ENCODE data around the gene ATP6V0C. TPM values are rescaled to one million over a fixed set of nuclear protein-coding genes. Genes with fewer than 3 reads are reported as not detected.
A peak's percentile ranks its signal among the peaks of the same experiment; 100 is the strongest.

Gene ATP6V0C
- total and polyA plus RNA-seq, 2 donors (not counting 1 experiment from before 2014, with no cell fraction given): 118 to 176 TPM

- Histone ChIP-seq H3K27me3 (replicated peaks in 1 of 4; ENCODE audit: control extremely low read depth in 1 of 4, control insufficient read depth in 3 of 4, insufficient read depth in 4 of 4, low read length in 3 of 4) (no peaks in the 10 kb centered on the region), H3K4me1 (ENCODE audit: control insufficient read depth in 2 of 2, insufficient read depth in 2 of 2, low read length in 2 of 2) (peaks cover 81 to 89% of the 10 kb centered on the region in 2 donors), H3K9me3 (ENCODE audit: control extremely low read depth in 1 of 3, control insufficient read depth in 2 of 3, insufficient read depth in 1 of 3, low read length in 2 of 3) (no peaks in the 10 kb centered on the region), H3K4me3 (ENCODE audit: control extremely low read depth in 1 of 5, extremely low read depth in 1 of 5, insufficient read depth in 1 of 5, low read depth in 2 of 5, low read length in 4 of 5) (no peak overlapping the region), H3K4me2 (replicated peaks; ENCODE audit: low read depth, low read length, poor library complexity, severe bottlenecking) (peak overlapping the region; percentile 76), H4K20me1 (ENCODE audit: control insufficient read depth, insufficient read depth, low read length, poor library complexity, severe bottlenecking) (peaks cover 18% of the 10 kb centered on the region), H2AFZ (ENCODE audit: insufficient read depth, low read depth, low read length, poor library complexity, severe bottlenecking) (no peak overlapping the region), H3K27ac (ENCODE audit: low read length in 2 of 2) (peak overlapping the region in 1 of 2 donors; percentile 100), H3K36me3 (replicated peaks in 1 of 2; ENCODE audit: control extremely low read depth in 1 of 2, control insufficient read depth in 1 of 2, extremely low read depth in 1 of 2, insufficient read depth in 2 of 2, low read length in 1 of 2) (no peaks in the 10 kb centered on the region), H3K79me2 (ENCODE audit: control insufficient read depth, insufficient read depth, low read length) (peaks cover 54% of the 10 kb centered on the region), H3K9ac (ENCODE audit: low read length) (no peak overlapping the region)
- ATAC-seq (ENCODE audit: low read depth) (no peak), DNase-seq (peak; percentile 34)
- H3K4me1 Mint-ChIP-seq: peaks cover 81% of the 10 kb centered on the region
- TF ChIP-seq EZH2 (IDR thresholded peaks at IDR 0.05; ENCODE audit: borderline replicate concordance, insufficient read depth, low read depth, low read length, poor library complexity, severe bottlenecking): no peak
- TF ChIP-seq CTCF (IDR thresholded peaks at IDR 0.05): no peak
- peak overlapping the region; percentile 34 for H3K4me3 Mint-ChIP-seq
- H3K27ac Mint-ChIP-seq: peak overlapping the region; percentile 70
- CTCF ChIA-PET: interaction anchor here (0.7 to 2.2 kb wide), 2 partner anchors 11 to 303 kb away, joined by 3 to 9 read pairs; no protein-coding TSS in a partner anchor
- intact Hi-C loops (cut with micrococcal nuclease): loop anchor here (2.0 kb wide), 1 partner anchor 170 kb away; the partner anchor contains the start of gene ABCA3
- H3K9me3 Mint-ChIP-seq (ENCODE audit: insufficient read depth): no peaks in the 10 kb centered on the region
- POLR2A ChIA-PET: interaction anchor here (0.9 kb wide), 1 partner anchor 44 kb away, joined by 5 read pairs; no protein-coding TSS in a partner anchor
- WGBS (ENCODE audit: insufficient coverage): 91% methylated on average over 23 of the region's 24 CpGs
- H3K27me3 Mint-ChIP-seq: no peaks in the 10 kb centered on the region
These were observed 2.5 kb upstream of the ATP6V0C start for GRCh38 chr16:2511128-2511800.
